ENCODE measurements around the gene PPFIBP1. TPM values are rescaled to one million over a fixed set of nuclear protein-coding genes. Genes with fewer than 3 reads are reported as not detected.

PPFIBP1 gene
- total and polyA plus RNA-seq, 2 of the 13 experiments (the other 11 are each of a cell fraction or from before 2014, with no cell fraction given), result 16.2 to 21.8 TPM

GRCh38 chr12:27615331-27615891, 91.4 kb downstream of the PPFIBP1 start (continued):
- TF ChIP-seq, protein P1, sequence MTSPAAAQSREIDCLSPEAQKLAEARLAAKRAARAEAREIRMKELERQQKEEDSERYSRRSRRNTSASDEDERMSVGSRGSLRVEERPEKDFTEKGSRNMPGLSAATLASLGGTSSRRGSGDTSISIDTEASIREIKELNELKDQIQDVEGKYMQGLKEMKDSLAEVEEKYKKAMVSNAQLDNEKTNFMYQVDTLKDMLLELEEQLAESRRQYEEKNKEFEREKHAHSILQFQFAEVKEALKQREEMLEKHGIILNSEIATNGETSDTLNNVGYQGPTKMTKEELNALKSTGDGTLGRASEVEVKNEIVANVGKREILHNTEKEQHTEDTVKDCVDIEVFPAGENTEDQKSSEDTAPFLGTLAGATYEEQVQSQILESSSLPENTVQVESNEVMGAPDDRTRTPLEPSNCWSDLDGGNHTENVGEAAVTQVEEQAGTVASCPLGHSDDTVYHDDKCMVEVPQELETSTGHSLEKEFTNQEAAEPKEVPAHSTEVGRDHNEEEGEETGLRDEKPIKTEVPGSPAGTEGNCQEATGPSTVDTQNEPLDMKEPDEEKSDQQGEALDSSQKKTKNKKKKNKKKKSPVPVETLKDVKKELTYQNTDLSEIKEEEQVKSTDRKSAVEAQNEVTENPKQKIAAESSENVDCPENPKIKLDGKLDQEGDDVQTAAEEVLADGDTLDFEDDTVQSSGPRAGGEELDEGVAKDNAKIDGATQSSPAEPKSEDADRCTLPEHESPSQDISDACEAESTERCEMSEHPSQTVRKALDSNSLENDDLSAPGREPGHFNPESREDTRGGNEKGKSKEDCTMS (CRISPR knock-in tag; conservative IDR thresholded peaks at IDR 0.05), result no peak
- no peak for TF ChIP-seq FLYWCH1 (CRISPR knock-in tag; IDR thresholded peaks at IDR 0.05)
- no peak for TF ChIP-seq NR2F1 (CRISPR knock-in tag; IDR thresholded peaks at IDR 0.05)
- no peak for TF ChIP-seq ZNF672 (CRISPR knock-in tag; IDR thresholded peaks at IDR 0.05)
- no peak for TF ChIP-seq ZNF629 (CRISPR knock-in tag; conservative IDR thresholded peaks at IDR 0.05)
- no peak for TF ChIP-seq RFX1 (IDR thresholded peaks at IDR 0.05)
- no peak for TF ChIP-seq ZNF576 (CRISPR knock-in tag; IDR thresholded peaks at IDR 0.05)
- TF ChIP-seq ZNF546 (CRISPR knock-in tag; conservative IDR thresholded peaks at IDR 0.05), result no peak
- TF ChIP-seq KDM1A (CRISPR knock-in tag; IDR thresholded peaks at IDR 0.05), result no peak
- no peak for TF ChIP-seq ZFP36 (IDR thresholded peaks at IDR 0.05; ENCODE audit: borderline replicate concordance, low read depth, low read length, partially characterized antibody)

GRCh38 chr12:27616356-27617142, 92.5 kb downstream of the PPFIBP1 start:
- H3K4me2 ChIP-seq (ENCODE audit: low read depth, low read length), result no peak overlapping the region
- POLR2A ChIA-PET, result no interaction called here
- BruUV-seq (replicated peaks), result no TSS peak
- no peak overlapping the region for H3K27ac ChIP-seq (ENCODE audit: extremely low read length, insufficient read depth, low read length)
- WGBS (ENCODE audit: low lambda C conversion rate), result 94% methylated on average over 5 of the region's 5 CpGs
- H3K9ac ChIP-seq (ENCODE audit: insufficient read depth, low read depth, low read length), result no peak overlapping the region
- no peak overlapping the region for H3K4me3 ChIP-seq (replicated peaks in 1 of 3; ENCODE audit: insufficient read depth in 1 of 3, low read depth in 2 of 3, low read length in 3 of 3)
- ATAC-seq (no peak), DNase-seq (ENCODE audit: low spot score) (no peak), FAIRE-seq (no peak)
- H3K36me3 ChIP-seq (replicated peaks in 1 of 2; ENCODE audit: control insufficient read depth in 1 of 2, insufficient read depth in 2 of 2, low read length in 2 of 2), result no peaks in the 10 kb centered on the region
- no peaks in the 10 kb centered on the region for H3K9me3 ChIP-seq (ENCODE audit: low read length)
- H3K79me2 ChIP-seq (ENCODE audit: insufficient read depth, low read length), result no peaks in the 10 kb centered on the region
- no peaks in the 10 kb centered on the region for H4K20me1 ChIP-seq (ENCODE audit: insufficient read depth, low read length)
- H3K4me1 ChIP-seq (ENCODE audit: insufficient read depth, low read length), result no peaks in the 10 kb centered on the region
- no peaks in the 10 kb centered on the region for H3K27me3 ChIP-seq (ENCODE audit: control insufficient read depth in 1 of 2, insufficient read depth in 2 of 2, low read length in 2 of 2)
- in situ Hi-C loops (cut with HindIII; ENCODE audit: extremely low pct_ligation_motif_present, low pct_unique_long_range_greater_than_20kb), result no loop called here
- CTCF ChIA-PET (ENCODE audit: low intra/inter-chr PET ratio, low total read pairs), result no interaction called here
- no peak overlapping the region for H2AFZ ChIP-seq (ENCODE audit: low read length)
- intact Hi-C loops (cut with micrococcal nuclease; ENCODE audit: unreplicated experiment), result no loop called here
- no peak for TF ChIP-seq CEBPB (IDR thresholded peaks at IDR 0.05; ENCODE audit: borderline replicate concordance, low read depth, low read length)
- TF ChIP-seq KDM4B (CRISPR knock-in tag; IDR thresholded peaks at IDR 0.05), result no peak
- TF ChIP-seq MIER3 (CRISPR knock-in tag; IDR thresholded peaks at IDR 0.05; ENCODE audit: borderline replicate concordance), result no peak
- TF ChIP-seq BRD4 (CRISPR knock-in tag; IDR thresholded peaks at IDR 0.05), result no peak
- TF ChIP-seq TBX3 (IDR thresholded peaks at IDR 0.05; ENCODE audit: borderline replicate concordance), result no peak
- TF ChIP-seq MYNN (CRISPR knock-in tag; IDR thresholded peaks at IDR 0.05; ENCODE audit: low read depth), result no peak
- no peak for TF ChIP-seq PREB (CRISPR knock-in tag; IDR thresholded peaks at IDR 0.05)
- TF ChIP-seq POLR2AphosphoS2 (IDR thresholded peaks at IDR 0.05; ENCODE audit: low read depth, low read length), result no peak
- TF ChIP-seq ZNF772 (CRISPR knock-in tag; IDR thresholded peaks at IDR 0.05), result no peak
- no peak for TF ChIP-seq ZNF850 (CRISPR knock-in tag; conservative IDR thresholded peaks at IDR 0.05)
- no peak for TF ChIP-seq ZZZ3 (CRISPR knock-in tag; IDR thresholded peaks at IDR 0.05; ENCODE audit: borderline replicate concordance)
- TF ChIP-seq NFYC (CRISPR knock-in tag; IDR thresholded peaks at IDR 0.05), result no peak
